Jurkat, Clone E6-1 (cell line): Measurements from ENCODE around the gene LGALS3. TPM values are rescaled to one million over a fixed set of nuclear protein-coding genes. Genes with fewer than 3 reads are reported as not detected.
"Not testable (repeated sequence)": the region's sequence is repeated elsewhere in the genome, so short reads cannot be mapped to it uniquely, and the experiment has no call there.

ENCODE experiments used
- DNase-seq: peaks from one replicate; pipeline ENCODE4 v3.0.0-alpha.2; 2011; ENCODE audit warnings: low read depth, low spot score
- H3K4me3 ChIP-seq: 2 replicates; pipeline ENCODE4 v1.5.1; 2011; ENCODE audit warnings: mild to moderate bottlenecking, low read length, control low read depth, moderate library complexity
- polyA plus RNA-seq: library from polyadenylated mRNA; unstranded; fragments of >200 nt; gene quantifications from one replicate; pipeline ENCODE4 v1.2.1, GENCODE V29; 2012; ENCODE audit warnings: missing spikeins; ENCODE audit not compliant: insufficient read length, insufficient read depth

LGALS3 gene
- polyA plus RNA-seq, result not detected

- H3K4me3 ChIP-seq, result no peak within 1 kb of the TSS
- DNase-seq, result no peak
Observed at GRCh38 chr14:55129086-55129427, at the start of gene LGALS3. Gene LGALS3 (plus strand): TSS chr14:55129252. CDS start chr14:55137374, 8,122 bp downstream.

- H3K4me3 ChIP-seq, DNase-seq: not testable (repeated sequence)
Observed at GRCh38 chr14:55079961-55080360, 49.1 kb upstream of the LGALS3 start.

GRCh38 chr14:55084401-55085059 lies 44.5 kb upstream of the LGALS3 start:
- H3K4me3 ChIP-seq, result no peak overlapping the region
- no peak for DNase-seq

DNA sequence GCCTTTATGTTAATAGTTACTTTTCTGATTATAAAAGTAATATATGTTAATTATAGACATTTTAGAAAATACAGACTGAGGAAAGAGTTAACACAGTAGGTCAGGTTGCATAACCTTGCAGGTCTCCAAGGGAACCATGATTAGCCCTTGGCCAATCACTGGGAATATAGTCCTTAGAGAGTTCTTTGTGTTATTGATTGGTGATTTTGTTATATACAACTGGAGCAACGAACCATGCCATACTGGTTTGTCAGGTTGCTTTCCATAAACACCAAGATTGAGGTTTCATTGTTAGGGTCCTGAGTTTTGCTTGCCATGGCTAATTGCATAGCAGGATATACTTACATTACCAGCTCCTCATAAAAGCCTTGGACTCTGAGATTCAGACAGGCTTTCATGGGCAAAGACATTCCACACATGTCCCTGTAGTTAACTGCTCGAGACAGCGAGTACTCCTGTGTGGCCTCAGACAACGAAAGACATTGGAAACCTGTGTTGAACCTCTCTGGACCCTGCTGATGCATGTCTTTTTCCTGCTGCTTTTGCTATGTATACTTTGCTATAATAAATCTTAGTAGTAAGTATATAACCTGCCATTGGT lies 43.9 kb upstream of the LGALS3 start:
- no peak overlapping the region for H3K4me3 ChIP-seq
- no peak for DNase-seq

DNA sequence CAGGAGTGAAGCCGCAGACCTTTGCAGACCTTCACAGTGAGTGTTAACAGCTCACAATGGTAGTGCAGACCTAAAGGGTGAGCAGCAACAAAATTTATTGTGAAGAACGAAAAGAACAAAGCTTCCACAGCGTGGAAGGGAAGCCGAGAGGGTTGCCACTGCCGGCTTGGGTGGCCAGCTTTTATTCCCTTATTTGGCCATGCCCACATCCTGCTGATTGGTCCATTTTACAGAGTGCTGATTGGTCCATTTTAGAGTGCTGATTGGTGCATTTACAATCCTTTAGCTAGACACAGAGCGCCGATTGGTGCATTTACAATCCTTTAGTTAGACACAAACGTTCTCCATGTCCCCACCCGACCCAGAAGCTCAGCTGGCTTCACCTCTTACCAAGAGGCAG lies 42.1 kb upstream of the LGALS3 start:
- H3K4me3 ChIP-seq, result no peak overlapping the region
- no peak for DNase-seq

DNA sequence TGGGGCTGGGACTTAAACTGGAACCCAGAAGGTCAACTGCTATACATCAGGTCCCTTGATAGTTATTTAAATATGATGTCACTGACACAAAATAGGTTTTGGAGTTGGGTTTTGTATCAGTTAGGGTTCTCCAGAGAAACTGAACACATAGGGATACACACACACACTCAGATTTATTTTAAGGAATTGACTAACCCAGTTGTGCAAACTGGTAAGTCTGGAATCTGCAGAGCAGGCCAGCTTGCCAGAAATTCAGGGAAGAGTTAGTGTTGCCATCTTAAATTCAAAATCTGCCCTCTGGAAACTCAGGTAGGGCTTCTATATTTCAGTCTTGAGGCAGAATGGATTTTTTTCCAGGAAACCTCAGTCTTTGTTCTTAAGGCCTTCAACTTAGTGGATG lies 40.7 kb upstream of the LGALS3 start:
- no peak for DNase-seq
- no peak overlapping the region for H3K4me3 ChIP-seq

- no peak for DNase-seq
- H3K4me3 ChIP-seq, result no peak overlapping the region
Observed at GRCh38 chr14:55092341-55092740, 36.7 kb upstream of the LGALS3 start.

DNA sequence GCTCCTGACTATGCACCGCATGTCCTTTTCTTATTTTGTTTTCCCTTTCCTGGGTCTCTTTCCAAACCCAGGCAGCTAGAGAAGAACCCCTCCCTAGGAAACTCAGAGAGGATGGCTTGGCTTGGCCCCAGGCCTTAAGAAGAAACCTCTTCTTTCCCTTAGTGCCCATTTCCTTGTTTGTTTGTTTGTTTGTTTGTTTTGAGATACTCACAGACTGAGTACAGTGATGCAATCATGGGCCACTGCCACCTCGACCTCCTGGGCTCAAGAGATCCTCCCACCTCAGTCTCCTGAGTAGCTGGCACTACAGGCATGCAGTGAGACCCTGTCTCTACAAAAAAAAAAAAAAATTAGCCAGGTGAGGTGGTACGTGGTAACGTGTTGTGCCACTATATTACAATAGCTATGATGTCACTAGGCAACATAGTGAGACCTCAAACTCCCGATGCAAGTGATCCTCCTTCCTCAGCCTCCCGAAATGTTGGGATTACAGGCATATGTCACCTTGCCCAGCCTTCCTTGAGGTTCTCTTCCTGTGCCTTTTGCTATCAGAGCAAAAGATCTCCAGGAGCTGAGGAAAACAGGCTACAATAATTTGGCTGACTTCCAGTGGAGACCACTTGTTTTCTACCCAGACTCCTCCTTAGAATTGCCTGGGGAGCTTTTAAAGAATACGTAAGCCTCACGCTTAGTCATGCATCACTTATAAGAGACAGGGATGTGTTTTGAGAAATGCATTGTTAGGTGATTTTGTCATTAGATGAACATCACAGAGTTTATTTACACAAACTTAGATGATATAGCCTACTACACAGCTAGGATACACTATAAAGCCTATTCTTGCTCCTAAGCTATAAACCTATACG lies 34.5 kb upstream of the LGALS3 start:
- no peak overlapping the region for H3K4me3 ChIP-seq
- DNase-seq, result no peak

DNA sequence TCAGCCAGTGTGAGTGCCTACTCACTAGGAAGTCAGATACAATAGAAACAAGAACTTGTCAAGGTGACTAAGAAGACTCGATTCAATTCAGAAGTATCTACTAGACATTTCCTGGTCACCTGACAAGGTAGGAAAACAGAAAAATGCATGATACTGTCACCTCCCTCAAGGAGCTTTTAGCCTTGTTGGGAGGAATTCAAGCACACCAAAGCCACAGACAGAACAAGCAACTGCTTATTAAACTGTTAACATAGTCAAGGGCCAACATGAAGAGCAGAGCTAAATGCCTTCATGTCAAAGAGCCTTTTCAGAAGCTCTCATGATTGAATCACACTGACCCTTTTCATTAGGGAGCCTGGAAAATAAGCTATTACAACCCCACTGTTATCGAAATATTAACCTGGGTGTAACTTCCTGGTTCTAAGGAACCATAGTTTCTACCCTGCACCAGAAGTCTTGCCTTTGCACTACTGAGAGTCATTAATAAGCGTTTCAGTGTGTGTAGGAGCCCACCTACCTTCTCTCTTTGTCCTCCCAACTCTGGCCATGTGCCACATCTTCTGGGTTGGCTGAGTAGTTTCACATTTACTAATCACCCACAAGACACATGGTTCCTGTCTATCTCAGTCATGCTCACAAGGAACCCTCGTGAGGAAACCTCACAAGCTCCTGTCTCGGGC lies 31.0 kb upstream of the LGALS3 start:
- no peak overlapping the region for H3K4me3 ChIP-seq
- DNase-seq, result no peak

DNA sequence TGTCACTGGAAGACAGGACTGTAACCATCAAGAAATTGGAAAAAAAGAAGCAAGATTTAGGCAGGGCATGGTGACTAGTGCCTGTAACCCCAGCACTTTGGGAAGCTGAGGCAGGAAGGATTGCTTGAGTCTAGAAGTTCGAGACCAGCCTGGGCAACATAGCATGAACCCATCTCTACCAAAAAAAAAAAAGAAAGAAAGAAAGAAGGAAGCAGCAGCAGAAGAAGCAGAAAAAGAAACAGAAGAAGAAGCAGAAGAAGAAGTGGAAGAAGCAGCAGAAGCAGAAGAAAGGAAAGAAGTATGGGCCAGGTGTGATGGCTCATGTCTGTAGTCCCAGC lies 30.5 kb upstream of the LGALS3 start:
- no peak overlapping the region for H3K4me3 ChIP-seq
- DNase-seq, result no peak

- no peak for DNase-seq
Observed at GRCh38 chr14:55099756-55100155, 29.3 kb upstream of the LGALS3 start.

GRCh38 chr14:55101698-55102097 lies 27.4 kb upstream of the LGALS3 start:
- DNase-seq, result no peak
- no peak overlapping the region for H3K4me3 ChIP-seq

More at GRCh38 chr14:55099756-55100155, 29.3 kb upstream of the LGALS3 start:
- no peak overlapping the region for H3K4me3 ChIP-seq

DNA sequence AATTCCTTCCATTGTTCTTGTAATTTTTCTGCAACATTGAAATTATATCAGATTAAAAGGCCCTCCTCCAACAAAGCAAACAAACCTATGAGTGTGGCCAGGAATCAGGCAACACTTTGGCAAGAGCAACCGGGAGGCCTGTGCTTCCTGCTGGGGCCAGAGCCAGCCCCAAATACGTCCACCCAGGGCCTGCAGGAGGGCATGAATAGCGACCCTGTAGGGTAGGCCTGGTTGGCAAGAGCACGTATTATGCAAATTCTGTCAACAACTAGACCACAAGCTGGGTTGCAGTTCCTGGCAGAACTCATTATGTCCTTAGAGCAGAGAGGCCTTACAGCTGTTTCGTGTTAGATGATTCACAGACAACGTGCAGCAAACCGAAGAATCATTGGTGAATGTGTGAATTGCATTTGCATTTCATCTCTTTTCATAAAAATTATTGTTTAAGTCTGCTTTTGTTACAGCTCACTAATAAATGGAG lies 26.9 kb upstream of the LGALS3 start:
- no peak overlapping the region for H3K4me3 ChIP-seq
- DNase-seq, result peak; percentile 73

DNA sequence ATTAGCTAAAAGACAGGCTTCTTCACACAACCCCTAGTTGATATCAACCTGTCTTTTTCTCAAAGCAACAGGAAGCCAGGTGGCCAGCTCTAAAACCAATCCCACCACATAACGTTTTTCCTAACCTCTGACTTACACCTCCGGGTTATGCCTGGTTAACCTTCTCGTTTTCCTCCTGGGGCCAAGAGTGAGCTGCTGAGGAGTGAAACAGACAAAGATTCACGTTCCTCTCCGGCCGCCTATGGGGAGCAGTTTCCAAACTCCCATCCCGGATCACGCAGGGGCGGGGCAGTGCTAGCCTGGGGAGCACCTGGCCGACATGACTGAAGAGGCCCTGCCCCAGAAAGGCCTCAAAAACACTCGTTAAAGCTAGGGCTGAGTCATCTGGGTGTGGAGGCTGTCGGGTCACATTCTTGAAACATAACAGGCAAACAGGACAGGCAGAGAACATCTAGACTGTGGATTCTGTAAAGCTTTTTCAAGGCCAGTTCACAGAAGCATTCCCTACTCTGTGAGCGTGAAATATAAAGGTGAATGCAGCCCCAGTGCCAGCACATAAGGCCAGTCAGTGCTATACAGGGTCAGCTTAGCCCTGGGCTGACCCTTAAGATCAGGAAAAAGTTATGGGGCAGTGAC lies 25.9 kb upstream of the LGALS3 start:
- DNase-seq, result peak; percentile 89
- peak overlapping the region; percentile 39 for H3K4me3 ChIP-seq

GRCh38 chr14:55103971-55104954 lies 24.8 kb upstream of the LGALS3 start:
- H3K4me3 ChIP-seq, result no peak overlapping the region
- DNase-seq, result no peak

DNA sequence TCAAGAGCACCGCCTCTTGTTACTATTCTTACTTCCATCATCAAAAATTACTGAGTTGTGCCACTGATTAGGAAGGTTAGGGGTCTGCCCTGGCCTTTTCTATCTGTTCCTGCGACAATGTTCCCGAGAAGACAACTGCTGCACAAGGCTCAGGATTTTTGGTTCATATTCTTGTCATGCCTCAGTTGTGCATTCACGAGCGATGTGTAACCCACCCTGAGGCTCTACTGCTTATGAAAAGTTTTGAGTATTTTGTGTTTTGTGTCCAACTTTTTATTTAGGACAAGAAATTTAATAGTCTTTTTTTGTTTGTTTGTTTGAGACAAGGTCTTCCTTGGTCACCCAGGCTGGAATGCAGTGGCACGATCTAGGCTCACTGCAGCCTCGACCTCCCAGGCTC lies 23.1 kb upstream of the LGALS3 start:
- no peak for DNase-seq
- no peak overlapping the region for H3K4me3 ChIP-seq

- no peak for DNase-seq
- no peak overlapping the region for H3K4me3 ChIP-seq
Observed at GRCh38 chr14:55107766-55108554, 21.1 kb upstream of the LGALS3 start.
